Mammary epithelial cell (primary cell): Measurements from ENCODE around the gene CSTB.

ENCODE experiments used
- CTCF ChIP-seq, 2 donors: IDR thresholded peaks in 1 of 2; conservative IDR thresholded peaks in 1 of 2; 2 replicates each; pipeline ENCODE4 v1.5.1; 2011 to 2012; ENCODE audit warnings: inconsistent platforms in 2 of 2, low read length in 2 of 2, mild to moderate bottlenecking in 2 of 2, control low read depth in 1 of 2, low read depth in 1 of 2; ENCODE audit not compliant: insufficient read depth in 1 of 2; ENCODE audit errors: extremely low read depth in 1 of 2
- EZH2 ChIP-seq: IDR thresholded peaks from 2 replicates; pipeline ENCODE4 v1.6.1; 2012; ENCODE audit warnings: low read length, inconsistent platforms, borderline replicate concordance

- no peak for TF ChIP-seq CTCF (conservative IDR thresholded peaks at IDR 0.05 in 1 of 2, IDR thresholded peaks at IDR 0.05 in 1 of 2; ENCODE audit: extremely low read depth in 1 of 2, insufficient read depth in 1 of 2, low read depth in 1 of 2, low read length in 2 of 2)
- TF ChIP-seq EZH2: no peak
Observed at GRCh38 chr21:43771199-43771675, 4.9 kb downstream of the CSTB start.
